ENCODE measurements around the gene DMPK. TPM values are rescaled to one million over a fixed set of nuclear protein-coding genes. Genes with fewer than 3 reads are reported as not detected.

DMPK gene
- total and polyA plus RNA-seq, 2 of the 4 experiments (the other 2 are of a cell fraction), result 7.9 to 50.7 TPM

- TF ChIP-seq NFE2L2 (IDR thresholded peaks at IDR 0.05; ENCODE audit: low read depth, low read length), result no peak
- TF ChIP-seq MAFK (IDR thresholded peaks at IDR 0.05; ENCODE audit: low read depth, low read length), result no peak
Observed at GRCh38 chr19:45779231-45780145, 2.8 kb downstream of the DMPK start (continued).

- H3K4ac ChIP-seq (ENCODE audit: low read depth, low read length), result no peak overlapping the region
- H3K9ac ChIP-seq (ENCODE audit: low read depth, low read length), result no peak overlapping the region
- no peak overlapping the region for H3K56ac ChIP-seq (ENCODE audit: extremely low read depth, insufficient read depth, low read length)
- no peak overlapping the region for H4K5ac ChIP-seq (ENCODE audit: low read depth, low read length)
- H4K20me1 ChIP-seq (ENCODE audit: insufficient read depth, low read length), result peaks cover 30% of the 10 kb centered on the region
- BruUV-seq (replicated peaks), result no TSS peak
- ATAC-seq (ENCODE audit: low read depth) (no peak), DNase-seq (no peak)
- CTCF ChIA-PET, result interaction anchor here (0.6 kb wide), 1 partner anchor 9 kb away, joined by 6 read pairs; the partner anchor contains the start of gene SIX5
- 98% methylated on average over 13 of the region's 28 CpGs; no CpG with 5 or more reads in 1 of the 2 experiments for WGBS, 2 experiments (ENCODE audit: extremely low coverage in 2 of 2, insufficient read length in 1 of 2)
- H3K36me3 ChIP-seq (ENCODE audit: control insufficient read depth, insufficient read depth, low read length), result peaks cover 33% of the 10 kb centered on the region
- no peak overlapping the region for H2AK5ac ChIP-seq (ENCODE audit: low read depth, low read length)
- no peak overlapping the region for H2AK9ac ChIP-seq (replicated peaks; ENCODE audit: low read depth, low read length, poor library complexity)
- POLR2A ChIA-PET (ENCODE audit: unreplicated experiment), result no interaction called here
- H3K14ac ChIP-seq (replicated peaks; ENCODE audit: low read depth, low read length), result no peak overlapping the region
- H3K79me1 ChIP-seq (ENCODE audit: low read depth in 1 of 2, low read length in 2 of 2), result peaks cover 19 to 55% of the 10 kb centered on the region in 2 experiments
- H4K91ac ChIP-seq (ENCODE audit: insufficient read depth, low read depth, low read length), result no peak overlapping the region
- no peak overlapping the region for H4K8ac ChIP-seq (ENCODE audit: low read depth in 2 of 2, low read length in 2 of 2)
- H2BK5ac ChIP-seq (ENCODE audit: low read depth, low read length, poor library complexity, severe bottlenecking), result no peak overlapping the region
- no peak overlapping the region for H2AFZ ChIP-seq (replicated peaks; ENCODE audit: low read length, poor library complexity)
- H3K23ac ChIP-seq (ENCODE audit: low read depth, low read length), result no peak overlapping the region
- TF ChIP-seq SMC3 (IDR thresholded peaks at IDR 0.05; ENCODE audit: low read depth, low read length), result no peak
- TF ChIP-seq MAZ (IDR thresholded peaks at IDR 0.05; ENCODE audit: borderline replicate concordance, low read depth, low read length), result no peak
- no peak for TF ChIP-seq POLR2A (IDR thresholded peaks at IDR 0.05; ENCODE audit: low read depth, low read length)
- TF ChIP-seq NFE2L2 (IDR thresholded peaks at IDR 0.05; ENCODE audit: low read depth, low read length), result no peak
- TF ChIP-seq BHLHE40 (IDR thresholded peaks at IDR 0.05; ENCODE audit: low read depth, low read length), result no peak
- no peak for TF ChIP-seq FOS (IDR thresholded peaks at IDR 0.05; ENCODE audit: low read depth, low read length)
- no peak for TF ChIP-seq MXI1 (IDR thresholded peaks at IDR 0.05; ENCODE audit: borderline replicate concordance, low read depth, low read length)
- no peak for TF ChIP-seq RFX5 (IDR thresholded peaks at IDR 0.05; ENCODE audit: low read depth, low read length)
- in situ Hi-C loops (cut with MboI; ENCODE audit: low sequenced_read_pairs), result no loop called here
- H3K4me3 ChIP-seq (ENCODE audit: insufficient read depth, low read depth, low read length), result no peak overlapping the region
- H2BK120ac ChIP-seq (ENCODE audit: low read depth, low read length), result no peak overlapping the region
- no peak overlapping the region for H3K4me2 ChIP-seq (ENCODE audit: low read depth, low read length)
- dilution Hi-C loops (cut with HindIII; ENCODE audit: low sequenced_read_pairs, unreplicated experiment), result no loop called here
- peaks cover 18% of the 10 kb centered on the region for H3K4me1 ChIP-seq (ENCODE audit: control insufficient read depth, insufficient read depth, low read length)
- peaks cover 10% of the 10 kb centered on the region for H3K9me1 ChIP-seq (ENCODE audit: insufficient read depth, low read length)
- no peak overlapping the region for H2BK20ac ChIP-seq (ENCODE audit: low read depth, low read length)
- intact Hi-C loops (cut with micrococcal nuclease), result no loop called here
- no peaks in the 10 kb centered on the region for H3K27me3 ChIP-seq (ENCODE audit: control insufficient read depth, insufficient read depth, low read length)
- no peaks in the 10 kb centered on the region for H3K9me3 ChIP-seq (ENCODE audit: control insufficient read depth, insufficient read depth, low read length)
- H3K27ac ChIP-seq (ENCODE audit: insufficient read depth, low read length), result no peak overlapping the region
- no peak overlapping the region for H2BK15ac ChIP-seq (ENCODE audit: low read depth, low read length)
- no peak overlapping the region for H3K18ac ChIP-seq (ENCODE audit: low read depth, low read length)
Observed at GRCh38 chr19:45778010-45778661, 4.2 kb downstream of the DMPK start.
